BLaER1 treated with 17β-estradiol and CSF1 and Interleukin-3, amounts not matched to agents 10 nM and 100 nM (cell line): ENCODE data around the gene TCEA2.
"Not testable (repeated sequence)": the region's sequence is repeated elsewhere in the genome, so short reads cannot be mapped to it uniquely, and the experiment has no call there.

Source experiments
- H3K27ac ChIP-seq, 11 experiments: shearing (Covaris generic); formaldehyde crosslinking; 2 replicates each; pipeline ENCODE4 v1.8.1; 2022
- H3K27me3 ChIP-seq, 11 experiments: shearing (Covaris generic); formaldehyde crosslinking; 2 replicates each; pipeline ENCODE4 v1.8.1; 2022
- H3K36me3 ChIP-seq, 11 experiments: shearing (Covaris generic); formaldehyde crosslinking; 2 replicates each; pipeline ENCODE4 v1.8.1; 2022
- H3K4me1 ChIP-seq, 10 experiments: shearing (Covaris generic); formaldehyde crosslinking; 2 replicates each; pipeline ENCODE4 v1.8.1; 2022
- H3K4me2 ChIP-seq, 11 experiments: shearing (Covaris generic); formaldehyde crosslinking; 2 replicates each; pipeline ENCODE4 v1.8.1; 2022
- H3K4me3 ChIP-seq, 10 experiments: shearing (Covaris generic); formaldehyde crosslinking; 2 replicates each; pipeline ENCODE4 v1.8.1; 2022
- H3K9ac ChIP-seq, 11 experiments: shearing (Covaris generic); formaldehyde crosslinking; 2 replicates each; pipeline ENCODE4 v1.8.1; 2022
- H3K9me3 ChIP-seq, 11 experiments: shearing (Covaris generic); formaldehyde crosslinking; replicated peaks in 1 of 11; 2 replicates each; pipeline ENCODE4 v1.8.1; 2022
- H4K20me1 ChIP-seq, 11 experiments: shearing (Covaris generic); formaldehyde crosslinking; 2 replicates each; pipeline ENCODE4 v1.8.1; 2022
- Cebpa-rat ChIP-seq, 11 experiments: shearing (Covaris generic); IDR thresholded peaks; 2 replicates each; pipeline ENCODE4 v1.8.1; 2022

Gene TCEA2

DNA sequence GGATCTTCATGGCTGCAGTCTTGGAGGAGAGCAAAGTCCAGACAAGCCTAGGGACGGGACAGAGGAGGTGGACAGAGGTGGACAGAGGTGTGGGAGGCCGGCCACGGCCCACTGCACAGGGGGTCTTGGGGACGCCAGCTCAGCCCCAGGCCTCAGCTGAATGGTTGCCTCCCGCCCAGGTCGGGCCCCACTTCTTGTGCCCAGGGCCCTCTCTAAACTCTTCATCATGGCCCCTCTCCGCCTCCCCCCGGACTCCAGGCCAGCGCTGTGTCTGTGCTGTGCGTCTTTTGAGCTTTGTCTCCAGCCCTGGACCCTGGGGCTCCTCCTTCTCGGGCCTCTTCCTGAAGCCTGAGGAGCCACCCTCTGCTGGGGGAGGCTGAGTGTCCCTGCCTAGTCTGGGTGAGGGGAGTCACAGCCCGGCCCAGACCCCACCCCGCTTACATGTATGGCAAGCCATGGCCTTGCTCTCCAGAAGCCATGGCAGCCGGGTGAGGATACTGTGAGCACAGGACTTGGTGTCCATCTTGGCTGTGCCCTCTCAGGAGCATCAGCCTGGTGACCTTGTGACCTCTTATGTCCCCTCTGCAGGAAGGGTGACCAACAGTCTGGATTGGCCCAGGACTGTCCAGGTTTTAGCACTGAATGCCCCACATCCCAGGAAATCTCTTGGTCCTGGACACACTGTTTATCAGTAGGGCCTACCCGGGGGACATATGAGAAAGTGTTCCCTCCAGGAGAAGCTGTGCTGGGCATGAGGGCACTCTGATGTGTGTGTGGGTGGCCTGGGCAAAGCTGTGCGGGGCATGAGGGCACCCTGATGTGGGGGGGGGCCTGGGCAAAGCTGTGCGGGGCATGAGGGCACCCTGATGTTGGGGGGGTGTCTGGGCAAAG is 53.8 kb downstream of the TCEA2 start:
- no peak for TF ChIP-seq Cebpa-rat (IDR thresholded peaks at IDR 0.05)
- H4K20me1 ChIP-seq, result peaks cover 0 to 25% (median 0%) of the 10 kb centered on the region in 11 experiments; a peak in 5 of 22 replicates

DNA sequence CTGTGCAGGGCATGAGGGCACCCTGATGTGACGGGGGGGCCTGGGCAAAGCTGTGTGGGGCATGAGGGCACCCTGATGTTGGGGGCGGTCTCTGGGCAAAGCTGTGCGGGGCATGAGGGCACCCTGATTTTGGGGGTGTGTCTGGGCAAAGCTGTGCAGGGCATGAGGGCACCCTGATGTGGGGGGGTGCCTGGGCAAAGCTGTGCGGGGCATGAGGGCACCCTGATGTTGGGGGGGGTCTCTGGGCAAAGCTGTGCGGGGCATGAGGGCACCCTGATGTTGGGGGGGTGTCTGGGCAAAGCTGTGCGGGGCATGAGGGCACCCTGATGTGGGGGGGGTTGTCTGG is 54.4 kb downstream of the TCEA2 start:
- H3K27me3 ChIP-seq, H3K9me3 ChIP-seq, H3K36me3 ChIP-seq, H3K27ac ChIP-seq, H3K4me3 ChIP-seq, H3K9ac ChIP-seq, H3K4me2 ChIP-seq: not testable (repeated sequence)
- H4K20me1 ChIP-seq, result peaks cover 0 to 19% (median 0%) of the 10 kb centered on the region in 11 experiments; a peak in 4 of 22 replicates
- peaks cover 9 to 44% (median 38%) of the 10 kb centered on the region in 10 experiments for H3K4me1 ChIP-seq

More for the DNA sequence above, 53.8 kb downstream of the TCEA2 start:
- no peak overlapping the region for H3K4me3 ChIP-seq
- H3K27me3 ChIP-seq, result peaks cover 0 to 7% (median 0%) of the 10 kb centered on the region in 11 experiments; a peak in 3 of 22 replicates
- peaks cover 15 to 50% (median 44%) of the 10 kb centered on the region in 10 experiments for H3K4me1 ChIP-seq
- no peak overlapping the region for H3K27ac ChIP-seq
- no peak overlapping the region for H3K9ac ChIP-seq
- H3K9me3 ChIP-seq, result no peaks in the 10 kb centered on the region
- no peak overlapping the region for H3K4me2 ChIP-seq
- H3K36me3 ChIP-seq, result no peaks in the 10 kb centered on the region

DNA sequence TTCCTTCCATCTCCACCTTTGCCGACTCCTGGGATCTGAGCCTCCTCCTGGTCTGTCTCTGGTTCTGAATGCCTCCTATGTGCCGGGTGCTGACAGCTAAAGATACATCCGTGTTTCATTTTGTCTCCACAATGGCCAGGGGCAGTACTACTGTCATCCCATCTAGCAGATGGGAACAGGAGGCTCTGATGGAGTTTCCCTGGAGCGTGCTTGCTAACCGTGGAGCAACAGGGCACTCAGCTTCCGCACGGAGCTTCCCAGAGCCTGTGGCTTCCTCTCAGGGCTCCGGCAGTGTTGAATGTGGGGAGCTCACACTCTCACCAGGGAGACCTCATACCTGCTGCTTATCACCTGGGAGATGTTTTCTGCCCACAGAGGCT is 56.3 kb downstream of the TCEA2 start:
- H3K36me3 ChIP-seq, result no peaks in the 10 kb centered on the region
- H4K20me1 ChIP-seq, result peaks cover 0 to 7% (median 0%) of the 10 kb centered on the region in 11 experiments; a peak in 2 of 22 replicates
- 0 out of 22 replicates have a peak overlapping the region, but pooled peaks of 1 of the 11 experiments have one; percentile 26 for H3K27ac ChIP-seq
- peaks cover 0 to 7% (median 0%) of the 10 kb centered on the region in 11 experiments; a peak in 3 of 22 replicates for H3K27me3 ChIP-seq
- H3K9me3 ChIP-seq, result no peaks in the 10 kb centered on the region
- H3K4me3 ChIP-seq, result no peak overlapping the region
- no peak for TF ChIP-seq Cebpa-rat (IDR thresholded peaks at IDR 0.05)
- peaks cover 0 to 25% (median 22%) of the 10 kb centered on the region in 10 experiments; a peak in 17 of 20 replicates for H3K4me1 ChIP-seq
- H3K4me2 ChIP-seq, result peak overlapping the region in 5 of 11 experiments; percentile 73 to 86 (median 77); a peak in 6 of 22 replicates
- 0 out of 22 replicates have a peak overlapping the region, but pooled peaks of 2 of the 11 experiments have one; percentile 19 to 36 for H3K9ac ChIP-seq

DNA sequence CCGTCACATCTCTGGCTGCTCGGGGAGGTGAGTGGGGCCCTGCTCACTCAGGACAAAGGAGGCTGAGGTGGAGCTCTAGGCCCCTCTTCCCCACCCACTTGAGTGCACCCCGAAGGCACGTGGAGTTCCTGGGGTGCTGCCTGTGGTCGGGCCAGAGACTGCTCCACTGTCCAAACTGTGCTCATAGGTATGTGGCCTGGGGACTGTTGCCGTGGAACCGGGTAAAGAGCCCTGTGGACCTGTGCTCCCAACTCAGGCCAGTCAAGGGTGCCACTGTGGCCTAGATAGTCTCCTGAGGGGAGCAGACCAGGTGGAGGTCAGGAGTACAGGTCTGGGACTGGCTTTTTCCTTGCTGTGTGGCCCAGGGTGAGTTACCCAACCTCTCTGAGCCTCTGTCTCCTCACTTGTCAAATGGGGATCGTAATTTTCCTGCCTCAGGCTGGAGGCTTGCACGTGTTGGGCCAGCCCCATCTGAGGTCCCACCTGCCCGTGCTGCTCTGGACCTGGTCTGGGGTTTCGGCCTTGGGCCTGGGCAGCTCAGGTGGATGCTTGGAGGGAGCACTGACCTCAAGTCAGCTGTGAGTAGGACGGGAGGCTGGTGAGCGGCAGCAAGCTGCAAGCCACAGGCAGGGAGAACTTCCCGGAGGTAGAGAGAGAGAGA is 56.8 kb downstream of the TCEA2 start:
- peak overlapping the region in 8 of 11 experiments; percentile 17 to 55 (median 37); a peak in 6 of 22 replicates for H3K9ac ChIP-seq
- peak overlapping the region; percentile 70 to 86 (median 78) for H3K4me2 ChIP-seq
- H3K27me3 ChIP-seq, result peaks cover 0 to 7% (median 0%) of the 10 kb centered on the region in 11 experiments; a peak in 2 of 22 replicates
- no peaks in the 10 kb centered on the region for H3K9me3 ChIP-seq
- no peaks in the 10 kb centered on the region for H3K36me3 ChIP-seq
- peak overlapping the region in 8 of 10 experiments; percentile 10 to 56 (median 36); a peak in 7 of 20 replicates for H3K4me3 ChIP-seq
- no peak for TF ChIP-seq Cebpa-rat (IDR thresholded peaks at IDR 0.05)
- peaks cover 0 to 25% (median 22%) of the 10 kb centered on the region in 10 experiments; a peak in 17 of 20 replicates for H3K4me1 ChIP-seq
- peaks cover 0 to 7% (median 0%) of the 10 kb centered on the region in 11 experiments; a peak in 2 of 22 replicates for H4K20me1 ChIP-seq
- peak overlapping the region in 5 of 11 experiments; percentile 4 to 36 (median 26); a peak in 4 of 22 replicates for H3K27ac ChIP-seq

DNA sequence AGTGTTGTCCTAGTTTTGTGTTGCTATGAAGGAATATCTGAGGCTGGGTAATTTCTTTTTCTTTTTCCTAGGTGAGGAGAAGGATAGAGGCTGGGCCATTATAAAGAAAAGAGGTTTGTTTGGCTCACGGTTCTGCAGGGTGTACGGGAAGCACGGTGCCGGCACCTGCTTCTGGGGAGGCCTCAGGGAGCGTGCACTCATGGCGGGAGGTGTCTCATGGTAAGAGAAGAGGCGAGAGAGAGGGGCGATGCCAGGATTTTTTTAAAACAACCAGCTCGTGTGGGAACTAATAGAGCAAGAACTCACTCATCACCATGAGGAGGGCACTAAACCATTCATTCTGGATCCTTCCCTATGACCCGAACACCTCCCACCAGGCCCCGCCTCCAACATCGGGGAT is 58.6 kb downstream of the TCEA2 start:
- no peak for TF ChIP-seq Cebpa-rat (IDR thresholded peaks at IDR 0.05)
- Histone ChIP-seq H4K20me1 (peaks cover 0 to 4% (median 0%) of the 10 kb centered on the region in 11 experiments; a peak in 1 of 22 replicates), H3K4me2 (peak overlapping the region in 6 of 11 experiments; percentile 18 to 86 (median 76); a peak in 10 of 22 replicates), H3K4me1 (peaks cover 0 to 25% (median 22%) of the 10 kb centered on the region in 10 experiments; a peak in 17 of 20 replicates), H3K9me3 (no peaks in the 10 kb centered on the region), H3K27me3 (peaks cover 0 to 7% (median 0%) of the 10 kb centered on the region in 11 experiments; a peak in 2 of 22 replicates), H3K4me3 (no peak overlapping the region), H3K9ac (peak overlapping the region in 3 of 11 experiments; percentile 6 to 35 (median 32); a peak in 2 of 22 replicates), H3K27ac (no peak overlapping the region), H3K36me3 (no peaks in the 10 kb centered on the region)
